ENCODE measurements around the gene MAGEA9B. TPM values are rescaled to one million over a fixed set of nuclear protein-coding genes. Genes with fewer than 3 reads are reported as not detected.

Gene MAGEA9B
- total RNA-seq, 1 experiment from 2014 or later = not detected

- H4K91ac ChIP-seq (ENCODE audit: insufficient read length, low read depth, low read length) = no peak within 1 kb of the TSS
- no peak within 1 kb of the TSS for H3T11ph ChIP-seq (ENCODE audit: low read length)
- no peak within 1 kb of the TSS for H2AFZ ChIP-seq (ENCODE audit: low read length)
- no peak within 1 kb of the TSS for H2AK5ac ChIP-seq (ENCODE audit: insufficient read length, low read length)
- no peak within 1 kb of the TSS for H3K27ac ChIP-seq (ENCODE audit: insufficient read length, low read depth, low read length)
- no peak within 1 kb of the TSS for H2BK5ac ChIP-seq (ENCODE audit: insufficient read length, low read length)
- Mint-ChIP-seq H3K4me1 (peaks cover 0 to 17% of the 10 kb centered on the region in 2 experiments; a peak in 3 of 4 replicates), H3K27me3 (ENCODE audit: low read depth) (no peaks in the 10 kb centered on the region), H3K27ac (peak within 1 kb of the TSS; percentile 94 to 98 (median 98); a peak in 6 of 7 replicates), H3K36me3 (ENCODE audit: insufficient read depth in 1 of 3, low read depth in 3 of 3) (peaks cover 0 to 4% (median 0%) of the 10 kb centered on the region in 3 experiments; a peak in 1 of 7 replicates), H3K9me3 (peaks cover 36 to 43% of the 10 kb centered on the region in 2 experiments), H3K4me3 (peak within 1 kb of the TSS; percentile 83 to 89)
- H3K18ac ChIP-seq (ENCODE audit: insufficient read length, low read depth, low read length) = peak within 1 kb of the TSS; percentile 60
- no peaks in the 10 kb centered on the region for H4K20me1 ChIP-seq (ENCODE audit: control insufficient read depth, insufficient read depth, insufficient read length)
- H3K14ac ChIP-seq (ENCODE audit: insufficient read depth, low read length) = no peak within 1 kb of the TSS
- no CpG with 5 or more reads among the region's 71 CpGs for WGBS (ENCODE audit: extremely low coverage, insufficient read length, low lambda C conversion rate)
- H3K79me1 ChIP-seq (ENCODE audit: insufficient read depth, low read depth, low read length, poor library complexity, severe bottlenecking) = no peaks in the 10 kb centered on the region
- no peak within 1 kb of the TSS for H2BK20ac ChIP-seq (ENCODE audit: low read depth, low read length, poor library complexity, severe bottlenecking)
- peak; percentile 82 for DNase-seq
- no peak within 1 kb of the TSS for H4K5ac ChIP-seq (ENCODE audit: insufficient read length, low read depth, low read length)
- no peak within 1 kb of the TSS for H2BK15ac ChIP-seq (ENCODE audit: low read depth, low read length)
- H3K23ac ChIP-seq (ENCODE audit: insufficient read length, low read depth, low read length) = no peak within 1 kb of the TSS
- no peak within 1 kb of the TSS for H3K4ac ChIP-seq (ENCODE audit: low read depth, low read length)
- H3K27me3 ChIP-seq (ENCODE audit: insufficient read depth, low read length) = no peaks in the 10 kb centered on the region
- peak within 1 kb of the TSS; percentile 76 for H3K4me2 ChIP-seq (ENCODE audit: insufficient read depth, insufficient read length, low read length)
- H3K79me2 ChIP-seq (ENCODE audit: insufficient read depth, low read length) = no peaks in the 10 kb centered on the region
- H3K9ac ChIP-seq (ENCODE audit: extremely low read depth, insufficient read length, low read length) = no peak within 1 kb of the TSS
- H3K23me2 ChIP-seq (ENCODE audit: insufficient read length, low read depth, low read length, poor library complexity, severe bottlenecking) = peaks cover 3% of the 10 kb centered on the region
- no peak within 1 kb of the TSS for H4K8ac ChIP-seq (replicated peaks; ENCODE audit: insufficient read length, low read depth, low read length)
- H3K9me3 ChIP-seq (ENCODE audit: control insufficient read depth, low read depth, low read length) = peaks cover 8% of the 10 kb centered on the region
- no peaks in the 10 kb centered on the region; the same call in 1 of the 2 replicates for H3K4me1 ChIP-seq (ENCODE audit: insufficient read depth, low read length)
- TF ChIP-seq, protein P1, sequence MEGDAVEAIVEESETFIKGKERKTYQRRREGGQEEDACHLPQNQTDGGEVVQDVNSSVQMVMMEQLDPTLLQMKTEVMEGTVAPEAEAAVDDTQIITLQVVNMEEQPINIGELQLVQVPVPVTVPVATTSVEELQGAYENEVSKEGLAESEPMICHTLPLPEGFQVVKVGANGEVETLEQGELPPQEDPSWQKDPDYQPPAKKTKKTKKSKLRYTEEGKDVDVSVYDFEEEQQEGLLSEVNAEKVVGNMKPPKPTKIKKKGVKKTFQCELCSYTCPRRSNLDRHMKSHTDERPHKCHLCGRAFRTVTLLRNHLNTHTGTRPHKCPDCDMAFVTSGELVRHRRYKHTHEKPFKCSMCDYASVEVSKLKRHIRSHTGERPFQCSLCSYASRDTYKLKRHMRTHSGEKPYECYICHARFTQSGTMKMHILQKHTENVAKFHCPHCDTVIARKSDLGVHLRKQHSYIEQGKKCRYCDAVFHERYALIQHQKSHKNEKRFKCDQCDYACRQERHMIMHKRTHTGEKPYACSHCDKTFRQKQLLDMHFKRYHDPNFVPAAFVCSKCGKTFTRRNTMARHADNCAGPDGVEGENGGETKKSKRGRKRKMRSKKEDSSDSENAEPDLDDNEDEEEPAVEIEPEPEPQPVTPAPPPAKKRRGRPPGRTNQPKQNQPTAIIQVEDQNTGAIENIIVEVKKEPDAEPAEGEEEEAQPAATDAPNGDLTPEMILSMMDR (conservative IDR thresholded peaks at IDR 0.05) = no peak
- no peak within 1 kb of the TSS for H2BK12ac ChIP-seq (ENCODE audit: insufficient read length, low read depth, low read length)
- no peak within 1 kb of the TSS for H3K56ac ChIP-seq (ENCODE audit: insufficient read length, low read depth, low read length)
- no peak within 1 kb of the TSS for H2BK120ac ChIP-seq (ENCODE audit: low read depth, low read length, poor library complexity, severe bottlenecking)
Measured at GRCh38 chrX:149540621-149541520, 46.4 kb downstream of the MAGEA9B start, which contains the start of gene EOLA1. Gene EOLA1, plus strand, starts transcription at chrX:149541012. Its CDS starts 4,619 bp downstream, at chrX:149545631.
